Measurements from ENCODE around the gene CREG2.

GRCh38 chr2:101427743-101428142, 40.4 kb upstream of the CREG2 start:
- TF ChIP-seq CTCF (IDR thresholded peaks at IDR 0.05) (no peak), POLR2A (IDR thresholded peaks at IDR 0.05) (no peak)

All from Peyer's patch (tissue), 4 donors.